Endothelial cell of umbilical vein (primary cell): ENCODE results near the gene TDRD9. TPM values are rescaled to one million over a fixed set of nuclear protein-coding genes. Genes with fewer than 3 reads are reported as not detected.

ENCODE experiments used
- BruUV-seq: library from RNA; stranded (reverse); fragments of 400-500 nt; replicated peaks from 2 replicates; lab custom pipeline; 2021; lab: Mats Ljungman, UMichigan
- CTCF ChIA-PET: fragments of 300-600, 350-600 bp; sonication (Branson Sonifier 250); formaldehyde crosslinking; loops from one replicate; lab custom pipeline; 2021; ENCODE audit warnings: antibody characterized with exemption, inconsistent platforms; lab: Charles Lee
- POLR2A ChIA-PET: fragments of 300-600, 350-600 bp; sonication (Branson Sonifier 250); formaldehyde crosslinking; loops from one replicate; lab custom pipeline; 2021; ENCODE audit warnings: antibody characterized with exemption, inconsistent platforms; lab: Charles Lee
- DNase-seq: peaks from one replicate; pipeline ENCODE4 v3.0.0-alpha.2; 2011; ENCODE audit warnings: low read depth, low spot score
- FAIRE-seq: peaks from 2 replicates; lab custom pipeline; 2011; peaks lifted over from hg19 to GRCh38; lab: Jason Lieb, UNC
- H2AFZ ChIP-seq: 2 replicates; pipeline ENCODE4 v1.6.0; 2012; ENCODE audit warnings: low read depth, low read length, control low read depth, inconsistent platforms
- H3K27ac ChIP-seq: 2 replicates; pipeline ENCODE4 v1.5.1; 2011; ENCODE audit warnings: low read depth, mild to moderate bottlenecking, control low read depth, low read length, moderate library complexity; ENCODE audit not compliant: insufficient read depth
- H3K27me3 ChIP-seq, 2 experiments: 2 replicates each; pipeline versions ENCODE4 v1.6.0 to v1.6.1; 2011; ENCODE audit warnings: low read length in 2 of 2, mixed read lengths in 1 of 2; ENCODE audit not compliant: control insufficient read depth in 2 of 2, insufficient read depth in 2 of 2
- H3K36me3 ChIP-seq, 2 experiments: 2 replicates in 1 of 2; 3 replicates in 1 of 2; pipeline ENCODE4 v1.5.1; 2011; ENCODE audit warnings: low read length in 2 of 2, mild to moderate bottlenecking in 1 of 2, moderate library complexity in 1 of 2; ENCODE audit not compliant: control insufficient read depth in 2 of 2, insufficient read depth in 2 of 2; ENCODE audit errors: extremely low read depth in 1 of 2
- H3K4me1 ChIP-seq: 3 replicates; pipeline ENCODE4 v1.5.1; 2011; ENCODE audit warnings: mild to moderate bottlenecking, low read length; ENCODE audit not compliant: control insufficient read depth, insufficient read depth; ENCODE audit errors: extremely low read depth
- H3K4me2 ChIP-seq: 2 replicates; pipeline ENCODE4 v1.6.1; 2011; ENCODE audit warnings: low read length, control low read depth, mixed read lengths; ENCODE audit not compliant: insufficient read depth
- H3K4me3 ChIP-seq, 3 experiments: fragments of 200-600 bp in 1 of 3; sonication (generic), shearing (Covaris generic) in 1 of 3; replicated peaks in 1 of 3; 2 replicates each; pipeline ENCODE4 v1.5.1; 2011 to 2016; ENCODE audit warnings: control low read depth in 3 of 3, low read length in 3 of 3, mild to moderate bottlenecking in 2 of 3, inconsistent platforms in 1 of 3, low read depth in 1 of 3, moderate library complexity in 1 of 3; ENCODE audit not compliant: insufficient read depth in 1 of 3
- H3K79me2 ChIP-seq: 2 replicates; pipeline ENCODE4 v1.6.0; 2012; ENCODE audit warnings: low read length, inconsistent platforms; ENCODE audit not compliant: control insufficient read depth, insufficient read depth
- H3K9ac ChIP-seq: replicated peaks from 2 replicates; pipeline ENCODE3; 2011; ENCODE audit warnings: low read length, control low read depth; ENCODE audit not compliant: insufficient read depth; ENCODE audit errors: extremely low read depth
- H3K9me1 ChIP-seq: replicated peaks from 3 replicates; pipeline ENCODE4 v1.6.0; 2011; ENCODE audit warnings: mild to moderate bottlenecking, low read length; ENCODE audit not compliant: control insufficient read depth, insufficient read depth; ENCODE audit errors: extremely low read depth
- H3K9me3 ChIP-seq: replicated peaks from 2 replicates; pipeline ENCODE4 v1.5.1; 2012; ENCODE audit warnings: low read length, inconsistent platforms; ENCODE audit not compliant: control insufficient read depth, insufficient read depth
- H4K20me1 ChIP-seq: replicated peaks from 2 replicates; pipeline ENCODE3; 2011; ENCODE audit warnings: mild to moderate bottlenecking, low read length; ENCODE audit not compliant: control insufficient read depth, insufficient read depth; ENCODE audit errors: extremely low read depth
- EZH2 ChIP-seq: IDR thresholded peaks from 2 replicates; pipeline ENCODE4 v1.6.1; 2012; ENCODE audit warnings: borderline replicate concordance, low read depth, mild to moderate bottlenecking, moderate library complexity, low read length, inconsistent platforms; ENCODE audit not compliant: severe bottlenecking
- FOS ChIP-seq: IDR thresholded peaks from 2 replicates; pipeline ENCODE4 v1.6.1; 2011; ENCODE audit warnings: mild to moderate bottlenecking, low read length, moderate library complexity, borderline replicate concordance; ENCODE audit not compliant: insufficient read depth
- GATA2 ChIP-seq: IDR thresholded peaks from 2 replicates; pipeline ENCODE4 v1.7.0; 2011; ENCODE audit warnings: low read depth, mild to moderate bottlenecking, moderate library complexity, mixed read lengths, low read length; ENCODE audit not compliant: insufficient read length, insufficient read depth
- JUN ChIP-seq: IDR thresholded peaks from 2 replicates; pipeline ENCODE4 v1.6.1; 2011; ENCODE audit warnings: borderline replicate concordance, low read depth; ENCODE audit not compliant: insufficient read length, insufficient read depth
- MYC ChIP-seq: IDR thresholded peaks from one replicate; pipeline ENCODE4 v1.6.1; 2011; ENCODE audit warnings: mild to moderate bottlenecking, low read depth, low read length
- POLR2A ChIP-seq: IDR thresholded peaks from 2 replicates; pipeline ENCODE4 v1.6.1; 2012; ENCODE audit warnings: low read depth, mild to moderate bottlenecking, control low read depth, low read length
- POLR2AphosphoS5 ChIP-seq: IDR thresholded peaks from 2 replicates; pipeline ENCODE4 v1.6.1; 2012; ENCODE audit warnings: low read depth, mild to moderate bottlenecking, control low read depth, low read length, moderate library complexity; ENCODE audit not compliant: insufficient read depth
- dilution Hi-C: fragments of 300-500 bp; cut with MboI; formaldehyde crosslinking; loops from one replicate; pipeline ENCODE4 v1.15.0; 2019; ENCODE audit warnings: low sequenced_read_pairs; ENCODE audit not compliant: extremely low pct_ligation_motif_present
- intact Hi-C: fragments of 100-400 bp; cut with micrococcal nuclease; formaldehyde crosslinking; loops from one replicate; pipeline ENCODE4 v1.10.0; 2022
- polyA plus RNA-seq, 4 experiments: library from polyadenylated mRNA; depleted of rRNA in 3 of 4; stranded (reverse) in 3 of 4; unstranded in 1 of 4; fragments of >200 nt; gene quantifications; 2 replicates each; pipeline versions ENCODE4 v1.2.1 to v1.2.3, GENCODE V29; 2011 to 2012; ENCODE audit warnings: missing spikeins in 1 of 4
- total RNA-seq: library from RNA; stranded (reverse); gene quantifications from 2 replicates; pipeline ENCODE4 v1.2.3, GENCODE V29; 2021
- TF ChIP-seq, protein P1 (sequence below), 2 donors: IDR thresholded peaks; 1 replicate in 1 of 2; 2 replicates in 1 of 2; pipeline ENCODE4 v1.5.1; 2011; ENCODE audit warnings: low read length in 2 of 2, mild to moderate bottlenecking in 2 of 2, moderate library complexity in 2 of 2, control low read depth in 1 of 2, inconsistent platforms in 1 of 2, low read depth in 1 of 2; ENCODE audit not compliant: insufficient read depth in 1 of 2; ENCODE audit errors: extremely low read depth in 1 of 2
- TF ChIP-seq, protein P2 (sequence below): IDR thresholded peaks from 2 replicates; pipeline ENCODE4 v1.6.1; 2011; ENCODE audit not compliant: insufficient read depth, insufficient read length

Gene TDRD9
- total and polyA plus RNA-seq, 2 donors (not counting 3 experiments of a cell fraction or from before 2014, with no cell fraction given), result 0.52 to 1.4 TPM

DNA sequence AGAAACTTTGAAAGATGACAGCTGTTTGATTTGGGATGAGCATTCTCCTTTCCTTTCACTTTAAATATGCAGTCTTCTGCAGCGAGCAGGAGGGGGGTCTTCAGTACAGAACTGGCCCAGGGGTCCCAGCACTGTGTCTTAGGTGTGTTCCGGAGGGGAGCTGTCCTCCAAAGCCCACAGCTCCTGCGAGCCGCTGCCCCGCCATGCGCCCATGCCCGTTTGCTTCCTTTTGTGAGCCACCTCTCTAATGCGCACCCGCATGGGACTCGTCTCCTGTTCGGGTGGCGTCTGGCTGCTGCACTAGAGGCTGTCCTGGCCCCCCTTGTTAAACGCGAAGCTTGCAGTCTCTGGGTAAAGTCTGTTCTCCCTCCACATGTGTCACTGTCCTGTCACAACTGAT, 108.8 kb downstream of the TDRD9 start:
- Histone ChIP-seq H3K4me3 (no peak overlapping the region), H2AFZ (no peak overlapping the region), H4K20me1 (no peaks in the 10 kb centered on the region), H3K9me3 (no peaks in the 10 kb centered on the region), H3K9ac (no peak overlapping the region), H3K4me2 (no peak overlapping the region), H3K36me3 (no peaks in the 10 kb centered on the region), H3K27ac (no peak overlapping the region), H3K4me1 (no peaks in the 10 kb centered on the region), H3K27me3 (peaks cover 2% of the 10 kb centered on the region in 2 experiments), H3K79me2 (no peaks in the 10 kb centered on the region), H3K9me1 (no peaks in the 10 kb centered on the region)
- ChIA-PET CTCF (no interaction called here), POLR2A (no interaction called here)
- DNase-seq, result no peak
- dilution Hi-C loops (no loop called here), intact Hi-C loops (no loop called here)
- TF ChIP-seq GATA2 (no peak), MYC (no peak)
- no peak for FAIRE-seq
- BruUV-seq, result no TSS peak

DNA sequence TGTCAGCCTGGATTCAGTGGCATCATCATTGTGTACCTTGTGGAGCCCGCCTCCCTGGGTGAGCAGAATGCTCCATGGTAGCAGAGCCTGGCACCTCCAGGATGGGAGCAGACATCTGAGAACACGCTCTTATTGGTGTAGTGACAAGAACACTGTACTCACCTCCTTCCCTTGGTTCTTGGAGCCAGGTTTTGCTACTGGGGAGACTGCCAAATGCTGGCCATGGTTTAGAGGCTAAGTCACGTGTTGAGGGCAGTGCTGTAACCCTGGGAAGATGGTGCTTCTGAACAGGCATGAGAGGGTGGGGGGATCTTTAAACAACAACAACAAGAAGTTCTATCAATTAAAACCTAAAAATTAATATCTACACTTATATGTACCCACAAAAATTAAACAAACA, 109.6 kb downstream of the TDRD9 start:
- intact Hi-C loops (no loop called here), dilution Hi-C loops (no loop called here)
- no peak for TF ChIP-seq JUN
- TF ChIP-seq, protein P1, sequence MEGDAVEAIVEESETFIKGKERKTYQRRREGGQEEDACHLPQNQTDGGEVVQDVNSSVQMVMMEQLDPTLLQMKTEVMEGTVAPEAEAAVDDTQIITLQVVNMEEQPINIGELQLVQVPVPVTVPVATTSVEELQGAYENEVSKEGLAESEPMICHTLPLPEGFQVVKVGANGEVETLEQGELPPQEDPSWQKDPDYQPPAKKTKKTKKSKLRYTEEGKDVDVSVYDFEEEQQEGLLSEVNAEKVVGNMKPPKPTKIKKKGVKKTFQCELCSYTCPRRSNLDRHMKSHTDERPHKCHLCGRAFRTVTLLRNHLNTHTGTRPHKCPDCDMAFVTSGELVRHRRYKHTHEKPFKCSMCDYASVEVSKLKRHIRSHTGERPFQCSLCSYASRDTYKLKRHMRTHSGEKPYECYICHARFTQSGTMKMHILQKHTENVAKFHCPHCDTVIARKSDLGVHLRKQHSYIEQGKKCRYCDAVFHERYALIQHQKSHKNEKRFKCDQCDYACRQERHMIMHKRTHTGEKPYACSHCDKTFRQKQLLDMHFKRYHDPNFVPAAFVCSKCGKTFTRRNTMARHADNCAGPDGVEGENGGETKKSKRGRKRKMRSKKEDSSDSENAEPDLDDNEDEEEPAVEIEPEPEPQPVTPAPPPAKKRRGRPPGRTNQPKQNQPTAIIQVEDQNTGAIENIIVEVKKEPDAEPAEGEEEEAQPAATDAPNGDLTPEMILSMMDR (IDR thresholded peaks at IDR 0.05; ENCODE audit: extremely low read depth in 1 of 2, insufficient read depth in 1 of 2, low read depth in 1 of 2, low read length in 2 of 2), result no peak
- no peak for TF ChIP-seq GATA2
- TF ChIP-seq MYC, result no peak
- TF ChIP-seq FOS, result no peak
- TF ChIP-seq POLR2A, result no peak
- no peak for TF ChIP-seq EZH2
- no peak for TF ChIP-seq POLR2AphosphoS5
- TF ChIP-seq, protein P2, sequence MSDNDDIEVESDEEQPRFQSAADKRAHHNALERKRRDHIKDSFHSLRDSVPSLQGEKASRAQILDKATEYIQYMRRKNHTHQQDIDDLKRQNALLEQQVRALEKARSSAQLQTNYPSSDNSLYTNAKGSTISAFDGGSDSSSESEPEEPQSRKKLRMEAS, result no peak
- no peak for DNase-seq
- no peak overlapping the region for H3K4me3 ChIP-seq
- H3K4me1 ChIP-seq, result no peaks in the 10 kb centered on the region
- CTCF ChIA-PET, result interaction anchor here (0.8 kb wide), 1 partner anchor 11 kb away, joined by 3 read pairs; no protein-coding TSS in a partner anchor
- H3K27me3 ChIP-seq, result peaks cover 2% of the 10 kb centered on the region in 2 experiments
- no peak overlapping the region for H2AFZ ChIP-seq
- POLR2A ChIA-PET, result no interaction called here
- no peaks in the 10 kb centered on the region for H3K9me3 ChIP-seq
- H3K4me2 ChIP-seq, result no peak overlapping the region
- FAIRE-seq, result no peak
- H3K9me1 ChIP-seq, result no peaks in the 10 kb centered on the region
- no peak overlapping the region for H3K9ac ChIP-seq
- no peaks in the 10 kb centered on the region for H3K79me2 ChIP-seq
- H3K36me3 ChIP-seq, result no peaks in the 10 kb centered on the region
- H3K27ac ChIP-seq, result no peak overlapping the region
- H4K20me1 ChIP-seq, result no peaks in the 10 kb centered on the region
- no TSS peak for BruUV-seq
